HG03108 (cell line): ENCODE measurements around the gene SEPHS1.
A peak's percentile ranks its signal among the peaks of the same experiment; 100 is the strongest.
"Not testable (repeated sequence)": the region's sequence is repeated elsewhere in the genome, so short reads cannot be mapped to it uniquely, and the experiment has no call there.

Experiments used
- ATAC-seq: cut with Tn5 transposase; IDR thresholded peaks from one replicate; pipeline ENCODE4 v1.9.1; 2021; ENCODE audit warnings: moderate library complexity; ENCODE audit not compliant: unreplicated experiment

The SEPHS1 gene, protein sequence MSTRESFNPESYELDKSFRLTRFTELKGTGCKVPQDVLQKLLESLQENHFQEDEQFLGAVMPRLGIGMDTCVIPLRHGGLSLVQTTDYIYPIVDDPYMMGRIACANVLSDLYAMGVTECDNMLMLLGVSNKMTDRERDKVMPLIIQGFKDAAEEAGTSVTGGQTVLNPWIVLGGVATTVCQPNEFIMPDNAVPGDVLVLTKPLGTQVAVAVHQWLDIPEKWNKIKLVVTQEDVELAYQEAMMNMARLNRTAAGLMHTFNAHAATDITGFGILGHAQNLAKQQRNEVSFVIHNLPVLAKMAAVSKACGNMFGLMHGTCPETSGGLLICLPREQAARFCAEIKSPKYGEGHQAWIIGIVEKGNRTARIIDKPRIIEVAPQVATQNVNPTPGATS

DNA sequence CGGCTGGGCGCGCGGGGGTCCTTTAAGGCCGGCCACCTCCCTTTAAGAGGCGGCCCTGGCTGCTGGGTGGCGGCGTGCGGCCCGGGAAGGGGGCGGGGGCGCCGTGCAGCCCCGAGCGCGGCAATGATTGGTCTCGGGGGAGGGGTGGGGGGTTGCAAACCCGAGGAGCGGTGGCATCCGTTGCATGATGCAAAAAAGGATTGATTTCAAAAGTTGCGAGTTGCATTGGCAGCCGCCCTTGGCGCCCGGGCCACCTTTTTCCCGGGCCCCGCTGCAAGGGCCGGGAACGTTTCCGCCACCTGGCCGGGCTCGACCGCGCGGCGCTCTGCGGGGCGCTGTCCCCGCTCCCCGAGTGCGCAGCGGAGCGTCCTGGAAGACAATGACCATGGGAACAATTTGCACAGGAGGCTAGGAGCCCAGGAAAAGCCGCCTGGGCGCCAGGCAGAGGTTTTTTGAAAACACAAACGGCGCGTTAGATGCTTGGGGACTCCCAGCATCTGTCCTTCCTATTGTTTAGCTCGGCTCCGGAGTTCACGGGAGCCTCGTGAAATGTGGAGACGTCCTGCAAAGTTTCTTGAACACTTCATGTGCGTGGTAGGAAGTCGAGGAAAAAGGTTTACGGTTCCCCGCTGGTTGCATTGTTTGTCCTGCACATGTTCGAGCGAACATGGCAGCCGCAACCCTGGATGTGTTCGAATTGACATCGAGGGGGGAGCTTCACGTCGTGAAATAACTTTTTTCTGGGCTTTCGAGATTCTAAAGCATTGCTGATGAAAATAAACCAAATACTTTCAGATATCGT is at the start of gene SEPHS1:
Gene SEPHS1 (minus strand): TSS at position 78 of the 802 bp plus-strand sequence. CDS start 3,343 bp downstream, outside the sequence.
- ATAC-seq, result peak; percentile 41

DNA sequence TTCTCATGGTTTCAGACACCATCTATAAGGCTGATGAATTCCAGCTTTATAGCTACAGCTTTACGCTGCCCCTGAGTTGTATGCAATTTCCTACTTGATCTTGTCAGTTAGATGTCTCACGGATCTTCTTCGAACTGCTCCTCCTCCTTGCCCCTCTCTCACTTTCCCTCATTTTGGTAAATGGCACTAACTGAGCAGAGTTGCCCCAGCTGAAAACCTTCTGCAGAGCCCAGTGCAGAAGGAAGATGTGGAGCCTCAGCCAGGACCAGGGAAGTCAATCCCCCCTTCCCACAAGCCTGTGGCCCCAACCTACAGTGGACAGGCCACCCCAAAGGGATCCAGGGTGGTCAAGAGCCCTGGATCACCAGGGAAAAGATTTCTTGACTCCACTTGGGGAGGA is 49.0 kb upstream of the SEPHS1 start:
- ATAC-seq, result no peak

DNA sequence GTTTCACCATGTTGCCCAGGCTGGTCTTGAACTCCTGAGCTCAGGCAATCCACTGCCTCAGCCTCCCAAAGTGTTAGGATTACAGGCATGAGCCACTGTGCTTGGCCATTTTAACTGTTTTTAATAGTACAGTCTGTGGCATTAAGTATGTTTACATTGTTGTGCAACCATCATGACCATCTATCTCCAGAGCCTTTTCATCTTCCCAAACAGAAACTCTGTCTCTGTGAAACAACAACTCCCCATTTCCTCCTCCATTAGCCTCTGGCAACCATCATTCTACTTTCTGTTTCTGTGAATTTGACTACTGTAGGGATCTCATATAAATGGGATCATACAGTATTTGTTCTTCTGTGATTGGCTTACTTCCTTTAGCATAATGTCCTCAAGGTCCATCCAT is 48.3 kb upstream of the SEPHS1 start:
- ATAC-seq, result no peak

DNA sequence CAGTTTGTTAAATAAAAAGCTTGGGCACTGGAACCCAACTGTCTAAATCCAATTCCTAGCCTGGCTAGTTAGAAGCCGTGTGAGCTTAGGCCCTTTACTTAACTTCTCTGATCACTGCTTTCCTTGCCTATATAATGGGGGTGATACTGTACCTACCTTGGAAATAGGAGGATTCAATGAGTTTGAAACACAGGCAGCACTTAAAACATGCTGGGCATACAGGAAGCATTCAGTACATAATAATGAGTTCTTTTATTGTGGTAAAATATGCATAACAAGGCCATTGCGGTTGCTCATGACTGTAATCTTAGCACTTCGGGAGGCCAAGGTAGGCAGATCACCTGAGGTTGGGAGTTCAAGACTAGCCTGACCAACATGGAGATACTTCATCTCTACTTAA is 47.4 kb upstream of the SEPHS1 start:
- ATAC-seq, result no peak

DNA sequence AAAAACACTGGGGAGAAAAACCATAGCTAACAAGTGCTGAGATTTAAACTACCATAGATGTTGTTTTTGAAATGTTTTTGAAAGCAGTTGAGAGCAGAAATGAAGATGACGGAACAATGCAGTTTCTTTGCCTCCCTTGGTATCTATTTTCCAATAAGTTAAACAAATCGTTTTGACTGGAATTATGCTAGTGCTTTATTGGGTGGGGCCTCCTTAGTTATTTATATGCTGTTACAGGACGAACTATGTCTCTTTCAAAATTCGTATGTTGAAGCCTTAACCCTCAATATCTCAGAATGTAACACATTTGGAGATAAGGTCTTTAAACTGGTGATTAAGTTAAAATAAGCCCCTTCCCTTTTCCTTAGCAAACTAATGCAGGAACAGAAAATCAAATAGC is 45.5 kb upstream of the SEPHS1 start:
- ATAC-seq, result no peak

DNA sequence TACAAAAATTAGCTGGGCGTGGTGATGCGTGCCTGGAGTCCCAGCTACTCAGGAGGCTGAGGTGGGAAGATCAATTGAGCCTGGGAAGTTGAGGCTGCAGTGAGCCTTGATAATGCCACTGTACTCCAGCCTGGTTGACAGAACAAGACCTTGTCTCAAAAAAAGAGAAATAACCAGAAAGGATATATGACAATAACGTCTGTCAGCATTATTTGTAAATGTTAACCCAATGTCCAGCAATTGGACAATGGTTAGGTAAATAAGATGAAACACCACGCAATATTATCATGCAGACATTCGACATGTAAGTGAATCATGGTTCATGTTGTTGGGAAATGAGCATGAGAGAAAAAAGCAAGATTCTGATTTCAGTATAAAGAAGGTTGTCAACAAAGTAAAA is 44.6 kb upstream of the SEPHS1 start:
- no peak for ATAC-seq

DNA sequence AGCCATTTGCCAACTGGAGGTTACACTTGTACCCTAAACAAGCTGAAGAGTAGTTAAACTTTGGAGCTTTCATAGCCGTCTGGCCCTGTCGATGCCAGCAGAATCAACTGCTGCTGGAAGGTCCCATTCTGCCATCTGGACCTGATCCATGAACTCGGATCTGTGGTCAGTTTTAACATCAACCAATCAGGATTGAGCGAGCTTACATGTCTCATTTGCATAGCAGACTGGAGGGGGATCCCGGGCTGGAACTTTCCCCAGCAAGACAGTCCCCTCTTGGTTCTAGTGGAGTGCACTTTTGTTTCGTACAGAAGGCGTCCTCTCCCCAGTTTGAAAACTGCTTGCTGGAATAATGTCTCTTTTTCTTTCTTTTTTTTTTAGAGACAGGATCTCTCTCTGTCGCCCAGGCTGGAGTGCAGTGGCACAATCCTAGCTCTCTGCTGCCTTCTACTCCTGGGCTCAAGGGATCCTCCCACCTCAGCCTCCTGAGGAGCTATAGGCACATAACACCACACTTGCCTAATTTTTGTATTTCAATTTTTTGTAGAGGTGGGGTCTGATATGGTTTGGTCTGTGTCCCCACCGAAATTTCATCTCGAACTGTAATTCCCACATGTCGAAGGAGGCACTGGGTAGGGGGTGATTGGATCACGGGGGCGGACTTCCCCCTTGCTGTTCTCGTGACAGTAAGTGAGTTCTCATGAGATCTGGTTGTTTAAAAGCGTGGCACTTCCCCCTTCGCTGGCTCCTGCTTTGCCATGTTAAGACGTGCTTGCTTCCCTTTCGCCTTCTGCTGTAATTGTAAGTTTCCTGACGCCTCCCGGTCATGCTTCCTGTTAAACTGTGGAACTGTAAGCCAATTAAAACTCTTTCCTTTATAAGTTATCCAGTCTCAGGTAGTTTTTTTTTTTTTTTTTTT is 42.8 kb upstream of the SEPHS1 start:
- no peak for ATAC-seq

DNA sequence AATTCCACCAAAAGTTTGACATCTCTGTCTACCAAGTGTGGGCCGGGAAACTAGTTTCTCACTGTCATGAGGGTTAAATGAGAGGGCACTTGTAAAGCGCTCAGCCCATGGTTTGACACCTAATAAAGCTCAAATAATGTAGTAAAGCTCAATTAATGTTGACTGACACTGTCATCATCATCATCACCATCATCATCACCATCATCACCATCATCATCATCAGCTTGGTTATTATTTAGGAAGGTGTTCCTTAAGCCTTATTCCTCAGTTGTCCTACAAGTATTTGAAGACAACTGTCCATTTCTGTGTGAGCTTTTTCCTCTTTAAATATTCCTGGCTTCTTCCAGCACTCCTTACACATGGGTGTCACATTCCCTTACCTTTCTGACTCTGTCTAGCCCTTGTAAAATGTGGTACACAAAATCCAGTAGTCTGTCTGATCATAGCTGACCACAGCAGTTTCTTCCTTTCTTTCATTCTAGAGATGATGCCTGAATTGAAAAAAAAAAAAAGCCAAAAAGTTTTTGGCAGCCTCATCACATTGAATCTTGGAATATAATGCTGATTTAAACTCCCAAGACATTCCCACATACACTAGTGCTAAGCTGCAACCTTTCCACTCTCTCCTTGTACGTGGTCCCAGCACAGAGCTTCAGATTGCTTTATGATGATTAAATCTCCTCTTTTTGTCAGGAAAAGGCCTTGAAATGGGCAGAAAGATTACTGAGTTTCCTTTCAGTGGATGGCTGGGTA is 40.6 kb upstream of the SEPHS1 start:
- ATAC-seq, result no peak

DNA sequence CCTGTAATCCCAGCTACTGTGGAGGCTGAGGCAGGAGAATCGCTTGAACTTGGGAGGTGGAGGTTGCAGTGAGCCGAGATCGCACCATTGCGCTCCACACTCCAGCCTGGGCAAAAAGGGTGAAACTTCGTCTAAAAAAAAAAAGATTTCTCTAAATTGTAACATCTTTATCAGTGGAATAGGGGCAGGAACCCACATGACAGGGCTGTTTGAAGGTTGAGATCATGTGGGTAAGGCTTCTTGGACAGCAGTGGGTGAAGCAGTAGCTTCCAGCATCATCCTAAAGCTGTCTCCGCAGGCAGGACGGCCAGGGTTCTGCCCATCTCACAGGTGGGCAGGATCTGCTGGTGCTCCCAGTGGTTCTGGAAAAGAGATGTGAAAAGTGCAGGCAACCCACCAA is 37.9 kb upstream of the SEPHS1 start:
- ATAC-seq, result no peak

DNA sequence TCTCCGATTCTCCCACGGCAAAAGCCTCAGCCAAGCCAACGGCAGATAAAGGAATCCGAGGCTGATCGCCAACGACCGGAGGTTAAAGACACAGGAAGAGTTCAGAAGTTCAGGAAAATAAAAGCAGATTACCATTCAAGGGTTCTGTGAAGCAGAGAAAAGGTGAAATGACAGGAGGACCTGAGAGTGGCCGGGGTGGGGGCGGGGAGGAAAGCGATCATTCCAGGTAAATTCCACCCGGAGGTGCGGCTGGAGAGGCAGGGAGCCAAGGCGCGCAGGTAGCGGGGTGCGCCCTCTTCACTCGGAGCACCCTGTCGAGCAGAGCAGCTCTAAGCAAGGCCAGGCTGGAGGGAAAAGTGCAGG is 35.3 kb upstream of the SEPHS1 start:
- ATAC-seq, result no peak

DNA sequence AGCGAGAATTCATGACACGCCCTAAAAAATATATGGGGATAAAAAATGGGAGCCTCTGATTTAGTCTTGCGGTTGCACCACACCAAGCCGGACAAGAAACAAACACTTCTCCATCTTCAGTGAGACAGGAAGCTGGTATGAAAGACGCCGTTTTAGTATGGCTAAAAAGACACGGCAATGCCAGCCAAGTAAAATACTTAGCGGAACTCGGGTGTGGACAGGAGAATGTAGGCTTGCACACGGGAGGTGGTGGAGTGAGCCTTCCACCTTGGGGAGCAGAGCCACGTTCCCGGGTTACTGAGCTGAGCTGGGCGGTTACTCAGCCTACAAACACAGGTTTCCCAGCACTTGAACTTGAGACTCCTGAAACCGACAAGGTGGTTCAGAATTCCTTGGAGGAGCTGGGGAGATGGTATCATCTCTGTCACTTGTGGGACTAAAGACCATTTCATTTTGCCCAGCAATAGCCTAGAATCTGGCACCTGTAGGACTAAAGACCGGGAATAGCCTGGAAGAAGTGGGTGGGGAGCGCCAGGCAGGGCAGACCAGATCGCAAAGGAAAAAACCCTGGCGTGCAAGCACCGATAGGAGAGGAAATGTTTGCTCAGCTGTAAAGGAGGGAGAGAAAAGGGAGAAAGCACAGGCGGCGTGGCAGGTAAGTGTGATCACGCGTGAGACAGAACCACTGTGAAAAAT is 34.8 kb upstream of the SEPHS1 start:
- no peak for ATAC-seq

DNA sequence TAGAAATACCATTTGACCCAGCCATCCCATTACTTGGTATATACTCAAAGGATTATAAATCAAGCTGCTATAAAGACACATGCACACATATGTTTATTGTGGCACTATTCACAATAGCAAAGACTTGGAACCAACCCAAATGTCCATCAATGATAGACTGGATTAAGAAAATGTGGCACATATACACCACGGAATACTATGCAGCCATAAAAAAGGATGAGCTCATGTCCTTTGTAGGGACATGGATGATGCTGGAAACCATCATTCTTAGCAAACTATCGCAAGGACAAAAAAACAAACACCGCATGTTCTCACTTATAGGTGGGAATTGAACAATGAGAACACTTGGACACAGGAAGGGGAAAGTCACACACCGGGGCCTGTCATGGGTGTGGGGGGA is 31.0 kb upstream of the SEPHS1 start:
- not testable (repeated sequence) for ATAC-seq

DNA sequence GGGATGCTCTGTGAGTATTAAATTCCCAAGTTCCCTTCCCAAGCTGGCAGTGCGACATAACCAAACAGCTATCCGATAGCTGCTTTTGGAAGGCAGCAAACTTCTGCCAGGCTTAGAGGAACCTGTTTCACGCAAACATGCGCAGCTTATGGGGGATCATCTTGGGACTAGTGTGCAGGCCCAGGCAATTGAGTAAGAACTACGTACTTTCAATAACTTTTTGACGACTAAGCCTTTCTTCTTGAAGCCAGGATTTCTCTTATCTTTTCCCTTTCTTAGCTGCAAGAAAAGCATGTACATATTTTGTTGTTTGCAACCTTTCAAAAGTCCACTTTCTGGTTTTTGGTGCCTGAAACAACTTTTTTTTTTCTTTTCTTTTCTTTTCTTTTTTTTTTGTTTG is 28.7 kb upstream of the SEPHS1 start:
- ATAC-seq, result no peak

DNA sequence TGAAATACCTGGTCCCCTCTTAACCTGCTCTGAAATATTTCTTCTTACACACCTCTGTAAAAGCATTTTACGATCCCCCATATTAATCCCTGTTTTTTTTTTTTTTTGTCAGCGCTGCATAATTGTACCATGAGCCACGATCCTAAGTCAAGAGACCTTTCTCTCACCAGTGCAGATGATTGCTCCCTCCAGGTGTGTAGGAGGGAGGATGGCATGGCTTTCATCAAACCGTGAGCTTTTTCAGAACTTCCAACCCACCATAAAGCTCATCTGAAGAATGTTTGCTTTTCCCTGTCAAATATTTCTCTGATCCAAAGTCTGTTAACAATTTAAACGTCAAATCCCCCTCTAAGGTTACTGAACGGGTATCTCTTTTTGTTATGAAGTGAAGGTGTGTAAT is 28.2 kb upstream of the SEPHS1 start:
- no peak for ATAC-seq

DNA sequence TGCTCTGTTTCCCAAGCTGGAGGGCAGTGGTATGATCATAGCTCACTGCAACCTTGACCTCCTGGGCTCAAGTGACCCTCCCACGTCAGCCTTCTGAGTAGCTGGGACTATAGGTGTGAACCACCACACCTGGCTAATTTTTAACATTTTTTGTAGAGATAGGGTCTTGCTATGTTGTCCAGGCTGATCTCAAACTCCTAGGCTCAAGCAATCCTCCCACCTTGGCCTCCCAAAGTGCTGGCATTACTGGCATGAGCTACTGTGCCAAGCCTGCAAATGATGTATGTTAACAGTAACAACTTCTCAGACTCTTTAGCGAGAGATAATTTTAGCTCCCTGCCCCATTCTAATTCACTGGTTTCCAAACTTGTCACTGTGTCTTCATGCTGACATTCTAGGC is 27.7 kb upstream of the SEPHS1 start:
- ATAC-seq, result no peak

DNA sequence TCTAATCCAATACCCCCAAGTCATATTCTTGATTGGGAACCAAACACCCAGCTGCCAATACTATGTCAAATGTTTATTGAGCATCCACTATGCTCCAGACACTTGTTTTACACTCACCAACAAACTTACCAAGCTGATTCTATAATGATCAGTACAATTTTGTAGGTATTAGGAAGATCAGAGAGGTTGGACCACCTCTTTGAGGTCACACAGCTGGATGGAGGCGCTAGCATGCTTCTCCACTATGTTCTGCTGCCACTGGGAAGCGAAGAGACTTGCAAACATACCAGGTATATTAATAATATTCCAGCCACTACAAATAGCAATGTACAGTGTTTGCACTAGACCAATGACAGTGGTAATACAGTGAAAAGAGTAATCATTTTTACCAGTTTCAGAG is 25.6 kb upstream of the SEPHS1 start:
- ATAC-seq, result no peak

DNA sequence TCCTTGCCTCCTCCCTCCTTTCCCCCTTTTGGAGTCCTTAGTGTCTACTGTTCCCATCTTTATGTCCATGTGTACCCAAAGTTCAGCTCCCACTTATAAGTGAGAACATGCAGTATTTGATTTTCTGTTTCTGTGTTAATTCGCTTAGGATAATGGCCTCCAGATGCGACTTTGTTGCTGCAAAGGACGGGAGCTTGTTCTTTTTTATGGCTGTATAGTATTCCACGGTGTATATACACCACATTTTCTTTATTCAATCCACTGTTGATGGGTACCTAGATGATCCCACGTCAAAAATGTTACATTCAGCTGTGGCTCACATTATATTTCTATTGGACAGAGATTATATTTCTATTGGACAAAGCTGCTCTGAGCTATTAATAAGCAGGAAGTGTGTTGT is 24.4 kb upstream of the SEPHS1 start:
- ATAC-seq, result no peak

DNA sequence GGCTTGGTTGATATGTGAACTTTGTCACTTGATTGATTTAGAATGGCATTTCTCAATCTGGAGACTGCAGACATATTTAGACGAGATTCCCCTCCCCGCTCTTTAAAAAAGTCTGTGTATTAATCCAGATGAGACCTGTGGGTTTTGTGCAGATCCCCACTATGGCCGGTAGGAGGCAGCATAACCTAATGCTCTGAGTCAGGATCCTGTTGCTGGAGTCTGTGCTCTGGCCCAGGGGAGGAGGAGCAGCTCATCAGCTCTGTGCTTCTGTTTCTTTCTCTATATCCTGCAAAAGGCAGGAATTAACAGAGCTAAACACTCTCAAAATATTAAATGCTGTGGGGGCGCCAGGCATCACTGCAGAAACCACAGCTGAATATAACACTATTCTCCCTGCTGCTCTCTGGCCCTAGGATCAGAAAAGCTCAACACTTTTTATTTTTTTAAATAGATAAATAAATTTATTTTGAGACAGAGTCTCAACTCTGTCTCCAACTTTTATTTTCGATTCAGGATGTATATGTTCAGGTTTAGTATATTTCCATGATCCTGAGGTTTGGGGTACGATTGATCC is 23.9 kb upstream of the SEPHS1 start:
- peak; percentile 74 for ATAC-seq

DNA sequence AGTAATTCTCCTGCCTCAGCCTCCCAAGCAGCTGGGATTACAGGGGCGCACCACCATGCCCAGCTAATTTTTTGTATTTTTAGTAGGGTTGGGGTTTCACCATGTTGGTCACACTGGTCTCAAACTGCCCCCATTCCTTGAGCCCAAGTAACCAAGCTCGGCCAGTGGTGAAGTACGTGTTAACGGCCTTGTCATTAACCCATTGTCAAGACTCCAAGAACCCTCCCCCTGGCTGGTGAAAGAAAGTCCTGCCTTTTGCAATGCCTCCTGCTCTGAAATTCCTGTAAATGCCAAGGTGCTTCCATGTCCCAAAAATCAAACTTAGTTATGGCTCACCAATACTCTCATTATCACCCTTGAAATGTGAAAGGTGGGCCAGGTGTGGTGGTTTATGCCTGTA is 18.8 kb upstream of the SEPHS1 start:
- no peak for ATAC-seq

DNA sequence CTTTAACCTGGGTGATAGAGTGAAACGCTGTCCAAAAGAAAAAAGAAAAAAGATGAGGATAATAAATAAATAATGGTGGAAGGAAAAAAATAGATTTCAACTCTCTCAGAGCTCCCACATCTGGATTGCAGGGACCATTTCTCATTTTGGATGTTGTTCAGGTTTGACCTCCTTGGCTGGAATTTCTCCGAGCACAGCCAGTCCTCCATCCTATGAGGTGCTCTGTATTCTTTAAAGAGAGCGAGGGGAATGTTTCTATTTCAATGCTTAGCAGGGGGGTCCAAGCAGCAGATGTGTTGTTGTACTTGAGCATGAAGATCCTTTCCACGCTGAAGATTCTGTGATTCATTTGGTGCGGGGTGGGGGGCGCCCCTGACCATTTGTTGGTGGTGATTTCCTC is 17.7 kb upstream of the SEPHS1 start:
- no peak for ATAC-seq
